Memory B cell (primary cell): ENCODE data around the gene XK.
"Not testable (repeated sequence)": the region's sequence is repeated elsewhere in the genome, so short reads cannot be mapped to it uniquely, and the experiment has no call there.

Experiments
- ATAC-seq: fragments of 150-1000 bp; cut with Tn5 transposase; 2 replicates; pipeline ENCODE4 v1.10.0; 2021; ENCODE audit warnings: low read depth, mild to moderate bottlenecking, moderate library complexity
- DNase-seq, 2 donors: peaks; one replicate each; pipeline ENCODE4 v3.0.0; 2022; ENCODE audit warnings: low spot score in 2 of 2
- H3K27ac Mint-ChIP-seq: one replicate; pipeline ENCODE4 v1.8.0; 2022; ENCODE audit warnings: mild to moderate bottlenecking, moderate library complexity, mixed read lengths
- H3K27me3 Mint-ChIP-seq: one replicate; pipeline ENCODE4 v1.8.0; 2022; ENCODE audit warnings: mixed read lengths
- H3K36me3 Mint-ChIP-seq: one replicate; pipeline ENCODE4 v1.8.0; 2022; ENCODE audit warnings: mild to moderate bottlenecking, mixed read lengths
- H3K4me1 Mint-ChIP-seq: one replicate; pipeline ENCODE4 v1.8.0; 2022; ENCODE audit warnings: mixed read lengths
- H3K4me3 Mint-ChIP-seq: one replicate; pipeline ENCODE4 v1.8.0; 2022; ENCODE audit warnings: mild to moderate bottlenecking, moderate library complexity, mixed read lengths
- H3K9me3 Mint-ChIP-seq: one replicate; pipeline ENCODE4 v1.8.0; 2022; ENCODE audit warnings: mixed read lengths

The XK gene

GRCh38 chrX:37685381-37686359 is at the start of gene XK:
XK (plus strand) TSS chrX:37685791; CDS start chrX:37685962, 171 bp downstream.
- Mint-ChIP-seq H3K36me3 (no peaks in the 10 kb centered on the region), H3K4me3 (peak within 1 kb of the TSS; percentile 82), H3K9me3 (no peaks in the 10 kb centered on the region), H3K27me3 (no peaks in the 10 kb centered on the region), H3K4me1 (no peaks in the 10 kb centered on the region), H3K27ac (peak within 1 kb of the TSS; percentile 31)
- DNase-seq (peak; percentile 19 to 33), ATAC-seq (peak; percentile 85)

- Mint-ChIP-seq H3K27me3 (peaks cover 4% of the 10 kb centered on the region), H3K27ac (no peak overlapping the region), H3K4me1 (no peaks in the 10 kb centered on the region), H3K36me3 (no peaks in the 10 kb centered on the region), H3K4me3 (no peak overlapping the region), H3K9me3 (peaks cover 1% of the 10 kb centered on the region)
- no peak for DNase-seq
- ATAC-seq, result no peak
Observed at GRCh38 chrX:37638047-37638446, 47.5 kb upstream of the XK start.

- Mint-ChIP-seq H3K36me3 (no peaks in the 10 kb centered on the region), H3K9me3 (peaks cover 1% of the 10 kb centered on the region), H3K4me3 (no peak overlapping the region), H3K4me1 (no peaks in the 10 kb centered on the region), H3K27me3 (peaks cover 4% of the 10 kb centered on the region), H3K27ac (no peak overlapping the region)
- no peak for DNase-seq
- no peak for ATAC-seq
Observed at GRCh38 chrX:37640142-37640541, 45.4 kb upstream of the XK start.

GRCh38 chrX:37641859-37642258 is 43.7 kb upstream of the XK start:
- ATAC-seq (no peak), DNase-seq (no peak)
- peaks cover 4% of the 10 kb centered on the region for H3K27me3 Mint-ChIP-seq
- no peak overlapping the region for H3K4me3 Mint-ChIP-seq
- no peaks in the 10 kb centered on the region for H3K36me3 Mint-ChIP-seq
- H3K27ac Mint-ChIP-seq, result no peak overlapping the region
- no peaks in the 10 kb centered on the region for H3K4me1 Mint-ChIP-seq
- H3K9me3 Mint-ChIP-seq, result peaks cover 1% of the 10 kb centered on the region

GRCh38 chrX:37644381-37645305 is 40.9 kb upstream of the XK start:
- DNase-seq, result no peak
- no peak for ATAC-seq
- Mint-ChIP-seq H3K4me3 (no peak overlapping the region), H3K27ac (no peak overlapping the region), H3K9me3 (no peaks in the 10 kb centered on the region), H3K36me3 (no peaks in the 10 kb centered on the region), H3K4me1 (no peaks in the 10 kb centered on the region), H3K27me3 (peaks cover 2% of the 10 kb centered on the region)

- no peaks in the 10 kb centered on the region for H3K36me3 Mint-ChIP-seq
- peaks cover 2% of the 10 kb centered on the region for H3K27me3 Mint-ChIP-seq
- H3K4me1 Mint-ChIP-seq, result no peaks in the 10 kb centered on the region
- no peak for ATAC-seq
- H3K4me3 Mint-ChIP-seq, result no peak overlapping the region
- H3K9me3 Mint-ChIP-seq, result no peaks in the 10 kb centered on the region
- no peak for DNase-seq
- no peak overlapping the region for H3K27ac Mint-ChIP-seq
Observed at GRCh38 chrX:37646254-37646653, 39.3 kb upstream of the XK start.

- H3K4me1 Mint-ChIP-seq, DNase-seq, H3K4me3 Mint-ChIP-seq, H3K27me3 Mint-ChIP-seq, H3K27ac Mint-ChIP-seq, H3K9me3 Mint-ChIP-seq, H3K36me3 Mint-ChIP-seq, ATAC-seq: not testable (repeated sequence)
Observed at GRCh38 chrX:37650879-37651278, 34.7 kb upstream of the XK start.

- H3K4me3 Mint-ChIP-seq, result no peak overlapping the region
- DNase-seq, result no peak
- no peaks in the 10 kb centered on the region for H3K9me3 Mint-ChIP-seq
- H3K27ac Mint-ChIP-seq, result no peak overlapping the region
- no peak for ATAC-seq
- H3K4me1 Mint-ChIP-seq, result no peaks in the 10 kb centered on the region
- H3K27me3 Mint-ChIP-seq, result peaks cover 4% of the 10 kb centered on the region
- no peaks in the 10 kb centered on the region for H3K36me3 Mint-ChIP-seq
Observed at GRCh38 chrX:37651921-37652452, 33.6 kb upstream of the XK start.

GRCh38 chrX:37652589-37653231 is 32.9 kb upstream of the XK start:
- Mint-ChIP-seq H3K27me3 (peaks cover 4% of the 10 kb centered on the region), H3K36me3 (no peaks in the 10 kb centered on the region), H3K27ac (no peak overlapping the region), H3K9me3 (no peaks in the 10 kb centered on the region), H3K4me3 (no peak overlapping the region), H3K4me1 (no peaks in the 10 kb centered on the region)
- ATAC-seq (no peak), DNase-seq (no peak)

GRCh38 chrX:37653397-37654085 is 32.0 kb upstream of the XK start:
- DNase-seq, result no peak
- peaks cover 4% of the 10 kb centered on the region for H3K27me3 Mint-ChIP-seq
- no peak overlapping the region for H3K4me3 Mint-ChIP-seq
- no peak for ATAC-seq
- H3K9me3 Mint-ChIP-seq, result no peaks in the 10 kb centered on the region
- no peaks in the 10 kb centered on the region for H3K36me3 Mint-ChIP-seq
- H3K27ac Mint-ChIP-seq, result no peak overlapping the region
- no peaks in the 10 kb centered on the region for H3K4me1 Mint-ChIP-seq

GRCh38 chrX:37658343-37659030 is 27.1 kb upstream of the XK start:
- DNase-seq (no peak), ATAC-seq (no peak)
- Mint-ChIP-seq H3K36me3 (no peaks in the 10 kb centered on the region), H3K27ac (no peak overlapping the region), H3K9me3 (no peaks in the 10 kb centered on the region), H3K4me1 (no peaks in the 10 kb centered on the region), H3K4me3 (no peak overlapping the region), H3K27me3 (peaks cover 2% of the 10 kb centered on the region)

GRCh38 chrX:37659047-37659446 is 26.5 kb upstream of the XK start:
- ATAC-seq (no peak), DNase-seq (no peak)
- Mint-ChIP-seq H3K27me3 (peaks cover 2% of the 10 kb centered on the region), H3K9me3 (no peaks in the 10 kb centered on the region), H3K36me3 (no peaks in the 10 kb centered on the region), H3K4me3 (no peak overlapping the region), H3K27ac (no peak overlapping the region), H3K4me1 (no peaks in the 10 kb centered on the region)

- Mint-ChIP-seq H3K27me3 (peaks cover 3% of the 10 kb centered on the region), H3K9me3 (no peaks in the 10 kb centered on the region), H3K4me3 (no peak overlapping the region), H3K36me3 (no peaks in the 10 kb centered on the region), H3K4me1 (no peaks in the 10 kb centered on the region), H3K27ac (no peak overlapping the region)
- DNase-seq (no peak), ATAC-seq (no peak)
Observed at GRCh38 chrX:37662181-37662580, 23.4 kb upstream of the XK start.
